Spleen (tissue), 7 donors: Measurements from ENCODE around the gene KIF19.

ENCODE experiments used
- POLR2A ChIP-seq, 3 donors: fragments of 450-650 bp; IDR thresholded peaks; one replicate each; pipeline ENCODE4 v1.5.1; 2017; ENCODE audit warnings: antibody characterized with exemption in 3 of 3, mild to moderate bottlenecking in 1 of 3
- POLR2AphosphoS5 ChIP-seq, 3 donors: sonication (generic); formaldehyde crosslinking; IDR thresholded peaks; one replicate each; pipeline ENCODE4 v1.5.1; 2017; ENCODE audit warnings: antibody characterized with exemption in 3 of 3
- TF ChIP-seq, protein P1 (sequence below), 11 experiments: fragments of 200-600 bp in 7 of 11; fragments of 450-650 bp in 4 of 11; sonication (generic) in 4 of 11; IDR thresholded peaks in 8 of 11; conservative IDR thresholded peaks in 3 of 11; 1 replicate in 7 of 11; 2 replicates in 4 of 11; pipeline versions ENCODE4 v1.4.0 to v1.8.0; 2016 to 2021; ENCODE audit warnings: antibody characterized with exemption in 11 of 11, inconsistent platforms in 4 of 11, mild to moderate bottlenecking in 1 of 11
- donor health status: DM: no; HTN: no; CAD: no; lungs with moderate emphysema.
- donor health status: DM: no; HTN: no; CAD: no.
- donor health status: DM: no; HTN: no; CAD: no.

DNA sequence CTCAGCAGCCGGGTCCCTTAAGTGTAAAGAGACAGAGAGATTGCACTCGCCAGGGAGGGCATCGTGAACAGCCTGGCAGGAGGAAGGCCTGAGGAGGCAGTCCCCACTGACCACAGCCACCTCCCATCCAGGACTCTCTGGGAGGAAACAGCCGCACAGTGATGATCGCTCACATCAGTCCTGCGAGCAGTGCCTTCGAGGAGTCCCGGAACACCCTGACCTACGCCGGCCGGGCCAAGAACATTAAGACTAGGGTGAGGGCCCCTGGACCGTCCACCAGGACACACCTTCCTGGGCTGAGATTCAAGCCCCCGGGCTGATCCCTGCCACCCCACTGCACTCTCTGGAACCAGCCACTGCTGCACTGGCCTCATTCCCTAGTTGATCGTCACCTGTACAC, 21.6 kb downstream of the KIF19 start:
- TF ChIP-seq POLR2A (IDR thresholded peaks at IDR 0.05), result no peak
- TF ChIP-seq, protein P1, sequence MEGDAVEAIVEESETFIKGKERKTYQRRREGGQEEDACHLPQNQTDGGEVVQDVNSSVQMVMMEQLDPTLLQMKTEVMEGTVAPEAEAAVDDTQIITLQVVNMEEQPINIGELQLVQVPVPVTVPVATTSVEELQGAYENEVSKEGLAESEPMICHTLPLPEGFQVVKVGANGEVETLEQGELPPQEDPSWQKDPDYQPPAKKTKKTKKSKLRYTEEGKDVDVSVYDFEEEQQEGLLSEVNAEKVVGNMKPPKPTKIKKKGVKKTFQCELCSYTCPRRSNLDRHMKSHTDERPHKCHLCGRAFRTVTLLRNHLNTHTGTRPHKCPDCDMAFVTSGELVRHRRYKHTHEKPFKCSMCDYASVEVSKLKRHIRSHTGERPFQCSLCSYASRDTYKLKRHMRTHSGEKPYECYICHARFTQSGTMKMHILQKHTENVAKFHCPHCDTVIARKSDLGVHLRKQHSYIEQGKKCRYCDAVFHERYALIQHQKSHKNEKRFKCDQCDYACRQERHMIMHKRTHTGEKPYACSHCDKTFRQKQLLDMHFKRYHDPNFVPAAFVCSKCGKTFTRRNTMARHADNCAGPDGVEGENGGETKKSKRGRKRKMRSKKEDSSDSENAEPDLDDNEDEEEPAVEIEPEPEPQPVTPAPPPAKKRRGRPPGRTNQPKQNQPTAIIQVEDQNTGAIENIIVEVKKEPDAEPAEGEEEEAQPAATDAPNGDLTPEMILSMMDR (IDR thresholded peaks at IDR 0.05 in 8 of 11, conservative IDR thresholded peaks at IDR 0.05 in 3 of 11), result no peak
- TF ChIP-seq POLR2AphosphoS5 (IDR thresholded peaks at IDR 0.05), result no peak
